ENCODE data around the gene LKAAEAR1. TPM values are rescaled to one million over a fixed set of nuclear protein-coding genes. Genes with fewer than 3 reads are reported as not detected.

LKAAEAR1 gene
- total and polyA plus RNA-seq, 8 donors = 0.23 TPM; not detected in 7

DNA sequence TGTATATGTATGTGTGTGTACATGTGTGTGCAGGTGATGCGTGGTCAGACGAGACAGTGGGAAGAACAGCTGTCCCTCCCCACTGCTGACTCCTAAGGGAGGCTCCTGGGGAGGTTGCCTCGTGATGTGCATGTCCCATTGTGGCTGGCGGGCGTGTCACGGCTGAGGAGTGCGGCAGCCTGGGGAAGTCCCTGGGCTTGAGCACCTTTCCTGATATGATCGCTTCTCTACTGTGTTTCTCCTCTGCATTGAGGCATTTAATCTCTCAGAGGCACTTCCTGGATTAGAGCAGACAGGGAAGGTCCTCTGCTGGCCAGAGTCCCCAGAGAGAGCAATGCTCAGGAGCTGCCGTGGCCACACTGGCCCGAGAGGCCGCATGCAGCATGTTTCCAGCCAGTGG lies 11.7 kb upstream of the LKAAEAR1 start:
- no peak for DNase-seq
- Histone ChIP-seq H3K27me3 (peaks cover 0 to 55% (median 16%) of the 10 kb centered on the region in 3 donors), H3K27ac (no peak overlapping the region), H3K36me3 (peaks cover 0 to 10% (median 4%) of the 10 kb centered on the region in 4 donors), H3K4me1 (no peaks in the 10 kb centered on the region), H3K9me3 (no peaks in the 10 kb centered on the region), H3K4me3 (no peak overlapping the region)
- intact Hi-C loops (cut with DNase I; ENCODE audit: low total_unique reads) = no loop called here
- TF ChIP-seq, protein P1, sequence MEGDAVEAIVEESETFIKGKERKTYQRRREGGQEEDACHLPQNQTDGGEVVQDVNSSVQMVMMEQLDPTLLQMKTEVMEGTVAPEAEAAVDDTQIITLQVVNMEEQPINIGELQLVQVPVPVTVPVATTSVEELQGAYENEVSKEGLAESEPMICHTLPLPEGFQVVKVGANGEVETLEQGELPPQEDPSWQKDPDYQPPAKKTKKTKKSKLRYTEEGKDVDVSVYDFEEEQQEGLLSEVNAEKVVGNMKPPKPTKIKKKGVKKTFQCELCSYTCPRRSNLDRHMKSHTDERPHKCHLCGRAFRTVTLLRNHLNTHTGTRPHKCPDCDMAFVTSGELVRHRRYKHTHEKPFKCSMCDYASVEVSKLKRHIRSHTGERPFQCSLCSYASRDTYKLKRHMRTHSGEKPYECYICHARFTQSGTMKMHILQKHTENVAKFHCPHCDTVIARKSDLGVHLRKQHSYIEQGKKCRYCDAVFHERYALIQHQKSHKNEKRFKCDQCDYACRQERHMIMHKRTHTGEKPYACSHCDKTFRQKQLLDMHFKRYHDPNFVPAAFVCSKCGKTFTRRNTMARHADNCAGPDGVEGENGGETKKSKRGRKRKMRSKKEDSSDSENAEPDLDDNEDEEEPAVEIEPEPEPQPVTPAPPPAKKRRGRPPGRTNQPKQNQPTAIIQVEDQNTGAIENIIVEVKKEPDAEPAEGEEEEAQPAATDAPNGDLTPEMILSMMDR (IDR thresholded peaks at IDR 0.05) = no peak
- TF ChIP-seq POLR2A (IDR thresholded peaks at IDR 0.05) (no peak), POLR2AphosphoS5 (IDR thresholded peaks at IDR 0.05) (no peak), EP300 (IDR thresholded peaks at IDR 0.05) (no peak)
- WGBS, 5 donors = 51 to 68% (median 62%) methylated on average over 8 to 11 of the region's 11 CpGs

DNA sequence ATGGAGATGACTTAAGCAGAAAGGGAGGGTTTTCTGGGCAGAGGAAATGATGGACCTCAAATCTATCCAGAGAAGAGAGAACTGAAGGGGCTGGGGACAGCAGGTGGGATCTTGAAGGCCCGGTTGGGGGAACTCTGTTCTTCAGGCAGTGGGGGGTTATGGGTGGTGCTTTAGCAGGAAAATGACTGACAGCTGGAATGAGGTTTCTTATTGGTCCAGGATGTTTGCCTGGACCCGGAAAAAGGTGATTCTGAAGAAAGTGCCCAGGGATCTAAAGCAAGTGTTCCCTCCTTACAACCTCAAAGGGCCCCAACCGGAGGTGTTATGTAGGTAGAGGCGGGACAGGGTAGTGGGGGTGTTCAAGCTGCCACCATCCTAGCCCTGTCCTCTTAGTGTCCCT lies 11.3 kb upstream of the LKAAEAR1 start:
- intact Hi-C loops (cut with DNase I; ENCODE audit: low total_unique reads) = no loop called here
- peaks cover 0 to 50% (median 11%) of the 10 kb centered on the region in 3 donors for H3K27me3 ChIP-seq
- no peaks in the 10 kb centered on the region for H3K4me1 ChIP-seq
- H3K4me3 ChIP-seq = no peak overlapping the region
- WGBS, 5 donors = 59 to 71% (median 63%) methylated on average over 4 of the region's 4 CpGs
- no peak overlapping the region for H3K27ac ChIP-seq
- no peak for TF ChIP-seq EP300 (IDR thresholded peaks at IDR 0.05)
- TF ChIP-seq POLR2A (IDR thresholded peaks at IDR 0.05) = no peak
- TF ChIP-seq POLR2AphosphoS5 (IDR thresholded peaks at IDR 0.05) = no peak
- TF ChIP-seq, protein P1 (IDR thresholded peaks at IDR 0.05) = no peak
- DNase-seq = no peak
- H3K36me3 ChIP-seq = peaks cover 0 to 10% (median 4%) of the 10 kb centered on the region in 4 donors
- no peaks in the 10 kb centered on the region for H3K9me3 ChIP-seq

DNA sequence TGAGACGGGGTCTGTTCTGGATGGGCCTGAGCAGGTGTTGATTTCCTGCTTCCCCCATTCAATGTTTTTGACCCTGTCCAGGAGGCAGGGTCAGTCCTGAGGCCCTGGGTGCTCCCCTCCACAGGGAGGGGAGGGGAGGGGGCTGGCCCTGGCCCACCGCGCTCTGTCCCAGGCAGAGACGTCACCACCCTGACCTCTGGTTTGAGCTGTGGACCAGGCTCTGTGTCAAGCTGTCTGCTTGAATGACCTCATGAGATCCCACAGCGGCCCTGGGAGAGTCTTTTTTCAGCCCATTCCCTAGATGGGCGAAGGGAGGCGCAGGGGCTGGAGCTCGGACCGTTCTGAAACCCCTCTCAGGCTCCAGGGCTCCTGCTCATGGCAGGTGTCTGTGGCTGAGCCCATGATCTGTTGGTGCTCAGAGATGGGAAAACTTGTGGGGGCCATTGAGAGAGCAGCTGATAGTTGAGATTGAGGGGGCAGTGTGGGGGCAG lies 8.9 kb upstream of the LKAAEAR1 start:
- WGBS, 5 donors = 30 to 53% (median 42%) methylated on average over 4 to 9 of the region's 9 CpGs
- peaks cover 0 to 4% (median 0%) of the 10 kb centered on the region in 4 donors for H3K36me3 ChIP-seq
- H3K4me1 ChIP-seq = no peaks in the 10 kb centered on the region
- no peak overlapping the region for H3K27ac ChIP-seq
- no peak overlapping the region for H3K4me3 ChIP-seq
- intact Hi-C loops (cut with DNase I; ENCODE audit: low total_unique reads) = no loop called here
- H3K27me3 ChIP-seq = peaks cover 0 to 45% (median 7%) of the 10 kb centered on the region in 3 donors
- TF ChIP-seq POLR2A (IDR thresholded peaks at IDR 0.05) (no peak), EP300 (IDR thresholded peaks at IDR 0.05) (no peak), POLR2AphosphoS5 (IDR thresholded peaks at IDR 0.05) (no peak)
- TF ChIP-seq, protein P1 (IDR thresholded peaks at IDR 0.05) = no peak
- no peak for DNase-seq
- no peaks in the 10 kb centered on the region for H3K9me3 ChIP-seq

DNA sequence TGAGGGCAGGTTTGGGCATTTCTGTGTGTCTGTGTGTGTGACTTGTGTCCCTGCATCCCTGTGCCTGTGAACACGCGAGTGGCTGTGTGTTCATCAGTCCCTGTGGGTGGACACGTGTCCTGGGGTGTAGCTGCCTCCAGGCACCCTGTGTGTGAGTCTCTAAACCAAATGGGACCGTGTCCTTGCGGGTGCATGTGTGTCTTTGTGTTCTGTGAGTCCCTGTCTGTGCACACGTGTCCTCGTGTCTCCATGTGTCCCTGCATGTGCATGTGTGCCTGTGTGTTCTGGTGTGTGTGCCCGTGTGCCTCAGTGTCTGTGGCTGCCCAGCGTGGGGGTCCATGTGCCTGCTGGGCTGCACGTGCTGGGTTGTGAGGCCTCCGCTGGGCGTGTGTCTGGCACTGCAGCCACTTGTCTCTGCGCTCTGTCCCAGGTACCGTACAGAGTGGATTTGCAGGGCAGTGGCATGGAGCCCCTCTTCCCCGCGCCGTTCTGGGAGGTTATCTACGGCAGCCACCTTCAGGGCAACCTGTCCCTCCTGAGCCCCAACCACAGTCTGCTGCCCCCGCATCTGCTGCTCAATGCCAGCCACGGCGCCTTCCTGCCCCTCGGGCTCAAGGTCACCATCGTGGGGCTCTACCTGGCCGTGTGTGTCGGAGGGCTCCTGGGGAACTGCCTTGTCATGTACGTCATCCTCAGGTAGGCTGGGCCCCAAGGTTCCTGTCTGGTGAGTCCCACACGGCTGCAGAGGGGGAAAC lies 8.2 kb upstream of the LKAAEAR1 start:
- 36 to 43% (median 38%) methylated on average over 10 to 27 of the region's 27 CpGs for WGBS, 5 donors
- no peak for TF ChIP-seq POLR2A (IDR thresholded peaks at IDR 0.05)
- TF ChIP-seq, protein P1 (IDR thresholded peaks at IDR 0.05) = no peak
- no peak for TF ChIP-seq EP300 (IDR thresholded peaks at IDR 0.05)
- no peak for TF ChIP-seq POLR2AphosphoS5 (IDR thresholded peaks at IDR 0.05)
- peaks cover 0 to 5% (median 0%) of the 10 kb centered on the region in 4 donors for H3K9me3 ChIP-seq
- H3K27ac ChIP-seq = no peak overlapping the region
- H3K4me1 ChIP-seq = no peaks in the 10 kb centered on the region
- H3K36me3 ChIP-seq = no peaks in the 10 kb centered on the region
- H3K4me3 ChIP-seq = no peak overlapping the region
- peaks cover 0 to 46% (median 7%) of the 10 kb centered on the region in 3 donors for H3K27me3 ChIP-seq
- DNase-seq = no peak
- intact Hi-C loops (cut with DNase I; ENCODE audit: low total_unique reads) = no loop called here
